ENCODE data around the gene PSMA5. TPM values are rescaled to one million over a fixed set of nuclear protein-coding genes. Genes with fewer than 3 reads are reported as not detected.

The PSMA5 gene
- total RNA-seq, 1 donor from 2014 or later, result 23.1 TPM

DNA sequence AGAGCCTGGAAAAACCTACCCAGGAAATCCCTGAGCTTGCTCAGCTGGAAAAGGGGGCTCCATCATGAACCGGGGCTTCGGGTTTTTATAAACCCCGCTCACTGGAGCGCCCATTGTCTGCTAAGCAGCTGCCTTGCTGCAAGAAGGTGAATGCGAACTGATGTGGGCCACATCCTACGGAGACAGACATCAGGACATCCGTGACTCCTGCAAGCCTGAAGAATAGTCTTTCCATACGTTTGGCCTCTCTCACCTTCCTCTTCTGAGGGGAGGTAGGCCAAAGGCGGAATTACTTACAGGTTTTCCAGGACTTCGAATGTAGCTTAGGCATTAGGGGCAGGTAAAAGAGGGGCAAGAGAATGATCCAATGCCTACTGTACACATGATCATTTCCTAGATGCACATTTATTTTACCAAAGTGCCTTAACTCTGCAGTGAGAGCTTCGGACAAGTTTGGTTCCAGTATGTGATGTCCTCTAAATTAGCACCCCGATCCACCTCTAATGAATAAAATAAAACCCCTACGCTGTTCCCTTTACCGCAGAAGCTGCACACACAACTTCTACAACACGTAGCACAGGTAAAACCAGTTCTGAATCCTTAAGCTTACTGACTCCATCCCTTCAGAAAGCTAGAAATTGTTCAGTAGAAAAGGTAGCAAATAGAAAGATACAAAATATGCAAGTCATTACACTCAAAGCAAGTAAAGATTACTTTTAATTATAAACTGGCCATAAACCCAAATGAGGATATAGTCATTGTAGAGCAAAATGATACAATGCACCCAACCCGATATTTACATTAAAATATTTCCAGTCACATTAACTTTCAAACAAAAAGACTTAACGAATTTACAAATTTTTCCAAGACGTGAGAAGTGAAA, 27.7 kb downstream of the PSMA5 start:
- Histone ChIP-seq H3K27me3 (no peaks in the 10 kb centered on the region), H3K9me3 (no peaks in the 10 kb centered on the region), H3K4me1 (peaks cover 7% of the 10 kb centered on the region), H3K4me3 (peak overlapping the region; percentile 46 to 91), H3K27ac (peak overlapping the region; percentile 26), H3K36me3 (peaks cover 0 to 21% of the 10 kb centered on the region in 2 donors)
- TF ChIP-seq POLR2AphosphoS5 (IDR thresholded peaks at IDR 0.05; ENCODE audit: insufficient read depth in 1 of 2, low read depth in 1 of 2) (no peak), POLR2A (IDR thresholded peaks at IDR 0.05) (no peak)
- TF ChIP-seq, protein P1, sequence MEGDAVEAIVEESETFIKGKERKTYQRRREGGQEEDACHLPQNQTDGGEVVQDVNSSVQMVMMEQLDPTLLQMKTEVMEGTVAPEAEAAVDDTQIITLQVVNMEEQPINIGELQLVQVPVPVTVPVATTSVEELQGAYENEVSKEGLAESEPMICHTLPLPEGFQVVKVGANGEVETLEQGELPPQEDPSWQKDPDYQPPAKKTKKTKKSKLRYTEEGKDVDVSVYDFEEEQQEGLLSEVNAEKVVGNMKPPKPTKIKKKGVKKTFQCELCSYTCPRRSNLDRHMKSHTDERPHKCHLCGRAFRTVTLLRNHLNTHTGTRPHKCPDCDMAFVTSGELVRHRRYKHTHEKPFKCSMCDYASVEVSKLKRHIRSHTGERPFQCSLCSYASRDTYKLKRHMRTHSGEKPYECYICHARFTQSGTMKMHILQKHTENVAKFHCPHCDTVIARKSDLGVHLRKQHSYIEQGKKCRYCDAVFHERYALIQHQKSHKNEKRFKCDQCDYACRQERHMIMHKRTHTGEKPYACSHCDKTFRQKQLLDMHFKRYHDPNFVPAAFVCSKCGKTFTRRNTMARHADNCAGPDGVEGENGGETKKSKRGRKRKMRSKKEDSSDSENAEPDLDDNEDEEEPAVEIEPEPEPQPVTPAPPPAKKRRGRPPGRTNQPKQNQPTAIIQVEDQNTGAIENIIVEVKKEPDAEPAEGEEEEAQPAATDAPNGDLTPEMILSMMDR (IDR thresholded peaks at IDR 0.05), result no peak
- intact Hi-C loops (cut with DNase I), result loop anchor here (5.0 kb wide), 1 partner anchor 121 kb away; no protein-coding TSS in a partner anchor
- DNase-seq (ENCODE audit: extremely low spot score in 2 of 2), result no peak

GRCh38 chr1:109397581-109398342, 28.5 kb downstream of the PSMA5 start, which contains the start of gene SORT1:
Gene SORT1, minus strand, starts transcription at chr1:109397918. Its CDS starts 26 bp downstream, at chr1:109397892.
- intact Hi-C loops (cut with DNase I), result loop anchor here (5.0 kb wide), 1 partner anchor 120 kb away; no protein-coding TSS in a partner anchor

GRCh38 chr1:109396871-109397580, 29.2 kb downstream of the PSMA5 start:
- intact Hi-C loops (cut with DNase I), result loop anchor here (5.0 kb wide), 1 partner anchor 120 kb away; no protein-coding TSS in a partner anchor
- Histone ChIP-seq H3K36me3 (peaks cover 0 to 7% of the 10 kb centered on the region in 2 donors), H3K27me3 (no peaks in the 10 kb centered on the region), H3K4me3 (peak overlapping the region; percentile 46 to 91), H3K4me1 (peaks cover 16% of the 10 kb centered on the region), H3K27ac (peak overlapping the region; percentile 45), H3K9me3 (no peaks in the 10 kb centered on the region)
- TF ChIP-seq POLR2A (IDR thresholded peaks at IDR 0.05) (no peak), POLR2AphosphoS5 (IDR thresholded peaks at IDR 0.05; ENCODE audit: insufficient read depth in 1 of 2, low read depth in 1 of 2) (no peak)
- TF ChIP-seq, protein P1 (IDR thresholded peaks at IDR 0.05), result no peak
- no peak for DNase-seq (ENCODE audit: extremely low spot score in 2 of 2)

More at GRCh38 chr1:109397581-109398342, 28.5 kb downstream of the PSMA5 start, which contains the start of gene SORT1:
- no peaks in the 10 kb centered on the region for H3K9me3 ChIP-seq
- H3K4me3 ChIP-seq, result peak within 1 kb of the TSS; percentile 46 to 91
- H3K4me1 ChIP-seq, result peaks cover 9% of the 10 kb centered on the region
- peak within 1 kb of the TSS; percentile 45 for H3K27ac ChIP-seq
- TF ChIP-seq POLR2AphosphoS5 (IDR thresholded peaks at IDR 0.05; ENCODE audit: insufficient read depth in 1 of 2, low read depth in 1 of 2) (peak in 1 of 2 donors; percentile 40), POLR2A (IDR thresholded peaks at IDR 0.05) (peak in 1 of 2 donors; percentile 22)
- TF ChIP-seq, protein P1 (IDR thresholded peaks at IDR 0.05), result no peak
- no peak for DNase-seq (ENCODE audit: extremely low spot score in 2 of 2)
- peaks cover 0 to 15% of the 10 kb centered on the region in 2 donors for H3K36me3 ChIP-seq
- H3K27me3 ChIP-seq, result no peaks in the 10 kb centered on the region

DNA sequence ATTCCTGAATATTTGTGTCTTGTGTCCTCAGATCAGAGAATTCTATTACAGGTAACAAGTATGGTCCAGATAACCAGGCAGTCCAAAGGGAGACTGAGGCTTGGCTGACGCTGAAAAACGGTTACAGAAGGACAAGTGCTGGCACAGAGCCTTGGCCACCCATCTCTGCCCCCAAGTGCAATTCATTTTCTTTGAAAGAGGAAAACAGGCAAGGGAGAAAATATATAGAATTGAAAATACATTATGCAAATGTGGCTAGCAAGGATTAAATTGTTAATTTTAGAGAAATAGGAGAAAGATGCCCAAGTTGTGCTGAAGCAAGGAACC, 29.8 kb downstream of the PSMA5 start:
- H3K27me3 ChIP-seq, result no peaks in the 10 kb centered on the region
- peaks cover 22% of the 10 kb centered on the region for H3K4me1 ChIP-seq
- intact Hi-C loops (cut with DNase I), result loop anchor here (5.0 kb wide), 1 partner anchor 119 kb away; no protein-coding TSS in a partner anchor
- H3K9me3 ChIP-seq, result no peaks in the 10 kb centered on the region
- H3K36me3 ChIP-seq, result peaks cover 0 to 2% of the 10 kb centered on the region in 2 donors
- peak overlapping the region; percentile 45 for H3K27ac ChIP-seq
- H3K4me3 ChIP-seq, result peak overlapping the region; percentile 46 to 91
- DNase-seq (ENCODE audit: extremely low spot score in 2 of 2), result no peak
- TF ChIP-seq POLR2AphosphoS5 (IDR thresholded peaks at IDR 0.05; ENCODE audit: insufficient read depth in 1 of 2, low read depth in 1 of 2), result no peak
- TF ChIP-seq, protein P1 (IDR thresholded peaks at IDR 0.05), result no peak
- TF ChIP-seq POLR2A (IDR thresholded peaks at IDR 0.05), result no peak

All from vagina (tissue), 2 donors.